ENCODE data around the gene SKP2.
"Not testable (repeated sequence)": the region's sequence is repeated elsewhere in the genome, so short reads cannot be mapped to it uniquely, and the experiment has no call there.

SKP2 gene

DNA sequence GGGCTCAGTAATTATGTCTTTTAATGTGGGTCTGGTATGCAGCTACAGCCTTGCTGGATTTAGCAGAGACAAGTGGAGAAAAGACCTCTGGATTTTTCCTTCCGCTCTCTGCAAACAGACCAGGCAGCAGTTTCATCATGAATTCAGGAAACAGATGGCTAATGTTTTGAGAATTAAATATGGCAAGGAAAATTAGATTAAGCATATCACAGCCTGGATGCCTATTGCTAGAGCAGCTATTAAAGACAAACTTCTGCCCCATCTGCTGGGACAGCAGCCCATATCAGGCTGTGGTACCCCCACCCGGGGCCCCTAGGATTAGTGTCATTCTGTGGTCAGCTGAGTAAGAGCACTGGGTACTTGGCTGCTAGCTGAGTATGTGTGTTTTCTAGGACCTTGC is 6.2 kb downstream of the SKP2 start:
- no peak for DNase-seq

DNA sequence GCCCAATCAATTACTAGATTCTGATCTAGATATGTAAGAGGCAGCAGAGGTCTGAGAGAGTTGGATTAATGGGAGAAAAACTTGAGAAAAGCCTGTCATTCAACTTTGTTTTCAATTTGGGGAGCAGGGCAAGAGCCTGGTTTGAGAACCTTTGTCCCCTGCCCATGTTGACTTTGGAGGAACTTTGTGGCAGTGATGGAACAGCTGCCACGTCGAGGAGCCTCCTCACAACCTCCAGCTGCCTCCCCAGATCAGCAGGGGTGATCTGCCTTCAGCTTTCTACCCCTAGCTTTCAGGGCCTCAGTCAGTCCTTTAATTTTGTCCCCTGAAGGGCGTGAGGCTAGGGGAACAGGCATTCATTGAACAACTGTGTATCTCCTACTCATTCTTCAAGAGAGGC is 8.7 kb downstream of the SKP2 start:
- no peak for DNase-seq

DNA sequence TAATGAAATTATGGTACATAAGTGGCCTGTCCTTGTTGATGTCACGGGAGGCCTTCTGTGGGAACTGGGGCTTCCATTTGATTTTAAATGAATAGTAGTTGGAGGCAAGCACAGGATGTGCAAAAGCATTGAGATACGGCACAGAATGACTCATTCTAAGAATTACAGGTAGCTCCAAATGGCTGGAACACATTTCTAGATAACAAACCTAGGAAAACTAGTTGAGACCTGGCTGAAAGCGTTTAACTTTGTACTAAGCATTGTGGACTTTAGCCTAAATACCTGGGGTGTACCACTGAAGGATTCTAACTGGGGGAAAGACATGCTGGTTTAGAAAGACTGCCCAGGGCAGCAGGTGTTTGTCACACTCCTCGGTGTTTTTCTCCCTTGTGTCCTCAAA is 9.4 kb downstream of the SKP2 start:
- DNase-seq: no peak

DNA sequence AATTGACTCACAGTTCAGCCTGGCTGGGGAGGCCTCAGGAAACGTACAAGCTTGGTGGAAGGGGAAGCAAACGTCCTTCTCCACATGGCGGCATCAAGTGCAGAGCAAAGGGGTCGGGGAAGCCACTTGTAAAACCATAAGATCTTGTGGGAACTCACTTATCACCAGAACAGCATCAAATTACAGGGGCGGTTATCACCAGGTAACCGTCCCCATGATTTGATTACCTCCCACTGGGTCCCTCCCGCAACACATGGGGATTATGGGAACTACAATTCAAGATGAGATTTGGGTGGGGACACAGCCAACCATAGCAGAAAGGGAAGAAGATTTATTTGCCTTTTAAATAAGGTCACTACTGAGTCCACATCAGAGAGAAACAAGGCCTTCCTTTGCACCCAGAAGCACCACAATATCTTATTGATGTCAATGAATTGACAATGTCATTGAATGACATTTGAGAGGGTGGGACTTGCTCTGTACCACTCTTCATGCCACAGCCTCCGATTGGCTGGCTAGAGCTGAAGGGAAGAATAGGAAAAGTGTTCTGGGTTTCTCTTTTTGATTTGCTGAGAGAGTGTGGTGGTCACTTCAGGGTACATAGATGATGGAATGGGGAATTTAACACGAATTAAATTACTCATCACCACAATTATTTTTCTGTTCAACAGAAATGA is 11.0 kb downstream of the SKP2 start:
- no peak for DNase-seq

DNA sequence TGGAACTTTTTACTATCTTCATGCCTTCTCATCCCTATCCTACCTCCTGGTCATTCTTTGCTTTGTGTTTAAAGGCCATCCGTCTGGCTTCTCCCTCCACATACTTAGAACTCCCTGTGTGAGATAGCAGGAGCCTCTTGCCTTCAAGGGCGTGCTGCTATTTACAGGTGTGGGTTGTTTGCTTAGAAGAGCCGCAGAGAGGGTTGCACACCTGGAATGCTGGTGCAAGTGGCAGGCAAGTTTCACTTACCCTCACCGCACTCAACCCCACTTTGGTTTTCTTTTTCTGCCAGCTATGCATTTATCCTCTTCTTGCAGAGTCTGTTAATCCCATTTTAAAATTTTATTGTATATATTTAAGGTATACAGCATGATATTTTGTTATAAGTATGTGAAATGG is 12.6 kb downstream of the SKP2 start:
- no peak for DNase-seq

DNA sequence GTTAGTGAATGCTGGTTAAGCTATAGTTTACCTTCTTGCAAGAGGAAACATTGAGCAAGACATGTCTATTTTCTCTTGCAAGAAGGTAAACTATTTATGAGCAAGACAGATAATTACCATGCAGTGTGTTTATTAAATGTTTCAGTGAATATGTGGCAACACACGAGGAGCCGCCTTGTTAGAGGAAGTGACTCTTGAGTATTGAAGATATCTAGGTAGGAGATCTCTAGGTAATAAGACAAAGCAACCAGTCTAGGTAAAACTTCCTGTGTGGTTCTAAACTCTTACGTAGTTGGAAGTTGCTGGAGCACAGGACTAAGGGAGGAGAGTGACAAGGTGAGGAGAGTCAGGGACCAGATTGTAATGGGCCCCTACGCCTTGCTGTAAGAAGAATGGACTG is 16.8 kb downstream of the SKP2 start:
- DNase-seq: no peak

DNA sequence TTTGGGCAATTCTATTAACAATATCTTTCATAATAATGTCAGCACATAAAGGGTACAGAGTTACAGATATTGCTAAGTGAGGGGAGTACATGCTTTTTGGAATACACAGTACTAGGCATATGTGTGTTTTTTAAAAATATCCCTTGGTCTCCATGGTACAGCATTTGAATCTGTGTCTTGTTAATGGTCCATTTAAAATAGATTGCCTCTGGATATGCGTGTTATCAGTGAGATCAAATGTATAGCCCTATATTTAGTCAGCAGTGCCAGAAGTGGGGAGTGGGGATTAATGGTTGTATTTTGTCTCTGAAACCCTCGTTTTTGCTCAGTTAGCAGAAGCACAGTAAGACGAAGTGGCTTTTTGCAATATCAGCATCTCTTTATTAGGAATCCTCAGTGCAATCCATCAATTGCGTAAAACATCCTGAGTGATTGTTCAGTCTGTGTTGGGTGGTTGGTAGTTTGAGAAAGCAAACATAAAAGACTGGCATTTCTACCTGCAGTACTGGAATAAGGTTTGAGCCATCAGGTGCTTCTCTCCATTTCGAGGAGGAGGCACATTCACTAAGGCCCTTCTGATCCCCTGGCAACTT is 19.0 kb downstream of the SKP2 start:
- no peak for DNase-seq

DNA sequence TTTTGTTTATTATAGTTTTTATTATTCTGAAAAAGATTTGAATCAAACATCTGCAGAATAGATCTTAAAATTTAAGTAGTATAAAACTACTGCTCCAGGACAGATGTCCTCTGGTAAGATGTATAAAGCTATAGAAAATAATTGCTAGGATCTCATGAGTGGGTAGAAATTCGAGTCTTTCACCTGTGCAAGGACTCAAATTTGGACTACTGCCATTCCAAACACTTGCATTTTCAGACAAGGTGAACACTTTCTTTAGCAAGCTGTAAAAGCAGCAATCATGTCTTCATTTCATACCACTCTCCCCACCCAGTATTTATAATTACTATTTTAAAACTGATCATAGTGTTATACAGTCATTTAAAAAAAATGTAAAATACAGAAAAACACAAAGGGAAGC is 20.7 kb downstream of the SKP2 start:
- DNase-seq: no peak

DNA sequence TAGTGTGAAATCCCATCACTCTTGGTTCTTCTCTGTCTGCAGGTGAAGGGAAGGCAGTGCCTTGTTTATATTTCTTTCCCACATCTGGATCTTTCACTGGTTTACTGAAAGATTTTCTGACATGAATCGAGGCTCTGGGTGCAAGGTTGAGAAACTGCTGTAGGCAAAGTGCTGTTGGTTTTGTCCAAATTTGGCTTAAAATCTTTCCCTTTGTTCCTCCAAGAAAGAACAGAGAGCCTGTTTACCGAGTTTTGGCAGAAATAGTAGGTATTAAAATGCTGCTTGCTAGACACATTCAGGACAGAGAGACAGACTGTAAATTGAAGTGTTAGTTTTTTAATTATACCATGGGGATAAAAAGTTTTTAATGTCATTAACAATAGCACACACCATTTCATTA is 21.5 kb downstream of the SKP2 start:
- DNase-seq: no peak

DNA sequence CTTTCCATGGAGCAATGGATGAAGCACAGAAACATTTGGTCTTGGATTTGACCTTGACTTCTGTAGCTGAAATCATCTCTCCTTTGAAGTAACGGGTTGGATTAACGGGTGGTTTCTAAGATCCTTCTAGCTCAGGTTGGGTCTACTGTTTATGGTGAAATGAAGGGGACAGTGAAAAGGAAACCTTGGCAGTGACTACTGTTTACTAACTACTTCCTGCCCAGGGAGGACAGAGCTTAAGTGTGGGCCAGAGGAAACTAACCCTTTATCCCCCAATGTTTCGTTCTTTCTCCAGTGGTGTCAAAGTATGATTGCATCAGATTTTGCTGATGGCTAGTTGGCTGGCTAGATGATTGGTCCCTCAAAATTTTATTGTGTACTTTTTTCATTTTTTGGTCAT is 22.2 kb downstream of the SKP2 start:
- DNase-seq: no peak

DNA sequence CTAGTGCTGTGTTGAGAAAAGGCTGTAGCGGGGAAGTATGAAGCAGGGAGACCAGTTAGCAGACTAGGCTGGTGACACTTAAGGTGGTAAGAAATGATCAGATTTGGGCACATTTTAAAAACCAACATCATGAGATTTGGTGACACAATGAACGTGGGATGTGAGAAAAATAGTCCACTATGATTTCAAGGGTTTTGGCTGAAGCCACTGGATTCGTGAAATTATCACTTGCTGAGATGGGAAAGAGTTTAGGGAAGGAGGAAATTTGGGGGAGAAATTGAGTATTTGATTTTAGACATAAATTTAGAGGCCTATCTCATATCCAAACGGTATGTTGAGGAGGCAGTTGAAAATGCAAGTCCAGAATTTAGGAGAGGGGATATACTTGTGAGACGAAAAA is 23.1 kb downstream of the SKP2 start:
- no peak for DNase-seq

DNA sequence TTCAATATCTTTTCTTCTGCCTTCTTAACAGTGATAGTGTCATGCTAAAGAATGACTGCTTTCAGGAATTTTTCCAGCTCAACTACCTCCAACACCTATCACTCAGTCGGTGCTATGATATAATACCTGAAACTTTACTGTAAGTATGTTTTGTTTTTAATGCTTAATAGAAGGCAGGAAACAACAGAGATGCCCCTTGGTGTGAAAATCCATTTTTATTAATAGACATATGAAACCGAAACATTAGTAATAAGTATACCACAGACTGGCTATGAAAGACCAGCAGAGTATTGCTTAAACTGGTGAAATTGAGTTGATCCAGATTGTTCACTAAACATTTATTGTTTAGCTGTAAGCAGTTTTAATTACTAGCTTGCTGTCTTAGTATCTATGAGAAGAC is 25.2 kb downstream of the SKP2 start:
- no peak for DNase-seq

DNA sequence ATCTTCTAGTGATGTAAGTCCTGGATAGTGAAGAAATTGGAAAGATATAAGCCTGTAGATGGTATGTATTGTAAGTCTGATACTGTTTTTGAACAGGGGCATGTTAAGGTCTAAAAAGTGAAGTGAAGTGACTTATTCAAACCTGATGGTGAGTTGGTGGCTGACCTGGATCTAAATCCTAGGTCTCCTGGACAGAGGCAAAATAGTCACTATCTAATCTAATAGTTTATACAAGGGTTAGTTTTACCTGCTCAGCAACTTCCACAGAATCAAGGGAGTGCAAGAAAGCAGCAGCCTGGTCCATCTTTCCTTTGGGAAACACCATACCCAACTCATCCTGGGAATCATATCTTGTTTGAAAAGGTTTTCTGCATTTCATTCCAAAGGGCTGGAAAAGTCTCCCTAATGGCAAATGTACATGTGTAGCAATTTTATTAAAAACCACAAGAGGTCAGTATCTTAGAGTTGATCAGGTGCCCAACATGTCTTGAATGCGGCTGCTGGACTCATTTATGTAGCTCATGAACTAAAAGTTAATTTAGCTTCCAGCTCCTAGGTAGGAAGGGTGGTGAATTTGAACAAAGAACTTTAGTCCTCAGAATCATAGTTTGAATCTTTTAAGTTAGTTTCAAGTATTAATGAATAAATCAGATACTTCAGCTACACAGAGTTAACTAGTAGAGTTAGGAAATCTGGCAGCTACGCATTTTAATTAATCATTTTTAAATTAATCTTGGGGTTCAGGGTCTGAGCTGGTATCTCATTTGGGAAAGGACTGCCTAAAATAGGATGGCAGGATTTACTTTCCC is 26.0 kb downstream of the SKP2 start:
- DNase-seq: no peak

DNA sequence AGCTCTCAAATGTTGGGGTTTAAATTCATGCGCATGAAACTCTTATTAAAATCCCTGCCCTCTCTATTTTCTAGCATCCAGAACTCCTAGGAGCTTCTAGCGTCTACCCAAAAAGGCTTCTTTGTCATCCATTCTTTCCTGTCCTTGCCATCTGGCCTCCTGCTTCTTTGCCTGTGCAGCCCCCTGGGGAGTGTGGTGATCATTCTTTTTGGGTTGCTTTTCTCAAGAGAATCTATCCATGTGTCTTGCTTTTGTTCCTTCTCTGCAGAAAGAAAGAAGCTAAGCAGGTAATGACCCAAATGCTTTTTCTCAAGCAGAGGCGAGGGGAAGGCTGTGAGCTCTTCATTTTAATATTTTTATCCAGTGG is 26.6 kb downstream of the SKP2 start:
- no peak for DNase-seq

DNA sequence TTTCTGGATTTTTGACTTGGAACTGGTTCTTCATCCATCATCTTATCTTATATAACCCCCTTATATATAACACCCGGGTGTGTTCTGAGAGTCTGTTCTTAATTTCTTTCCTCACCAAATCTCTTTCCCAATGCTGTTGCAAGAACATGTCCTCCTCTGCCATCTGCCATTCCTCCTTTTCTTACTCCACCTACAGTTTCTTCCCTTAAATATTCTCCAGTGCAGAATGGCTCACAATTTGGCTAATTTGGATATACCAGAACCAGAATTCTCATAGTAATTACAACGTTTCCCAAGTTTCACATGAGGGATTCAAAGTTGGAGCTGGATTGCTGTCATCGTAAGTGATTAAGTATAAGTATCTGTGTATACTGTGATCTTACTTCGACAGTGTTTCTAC is 28.0 kb downstream of the SKP2 start:
- DNase-seq: no peak

DNA sequence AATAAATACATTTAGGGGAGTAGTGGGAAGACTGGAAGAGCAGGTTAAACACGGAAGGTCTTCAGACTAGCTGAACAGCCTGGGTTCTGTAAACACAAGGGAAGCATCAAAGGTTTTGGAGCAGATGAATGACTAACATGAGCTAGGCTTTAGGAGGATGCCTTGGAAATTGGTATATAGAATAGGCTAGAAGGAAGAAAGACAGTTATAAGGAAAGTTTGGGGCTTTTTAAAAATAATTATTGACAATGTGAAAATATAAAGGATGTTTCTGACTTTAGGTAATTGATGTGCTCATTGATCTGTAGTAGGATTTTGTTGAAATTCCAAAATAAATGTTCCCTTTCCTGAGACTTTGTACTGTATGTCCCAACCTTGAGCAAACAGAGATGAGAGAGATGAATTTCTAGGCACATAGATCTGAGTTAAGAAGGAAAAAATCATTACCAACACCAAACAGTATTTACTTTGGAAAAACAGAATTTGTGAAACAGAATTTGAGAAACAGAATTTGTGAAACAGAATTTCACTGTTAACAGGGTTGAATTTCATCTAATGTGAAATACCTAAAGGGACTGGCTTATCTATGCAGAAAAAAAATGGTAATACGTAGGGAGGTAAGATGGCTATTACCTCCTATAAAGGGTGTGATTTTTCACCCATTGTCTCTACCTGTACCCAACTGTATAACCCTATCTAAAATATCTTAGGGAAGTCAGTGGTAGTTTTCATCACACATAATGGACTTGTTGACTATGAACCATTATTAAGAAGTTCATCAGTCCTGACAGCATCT is 28.8 kb downstream of the SKP2 start:
- no peak for DNase-seq

DNA sequence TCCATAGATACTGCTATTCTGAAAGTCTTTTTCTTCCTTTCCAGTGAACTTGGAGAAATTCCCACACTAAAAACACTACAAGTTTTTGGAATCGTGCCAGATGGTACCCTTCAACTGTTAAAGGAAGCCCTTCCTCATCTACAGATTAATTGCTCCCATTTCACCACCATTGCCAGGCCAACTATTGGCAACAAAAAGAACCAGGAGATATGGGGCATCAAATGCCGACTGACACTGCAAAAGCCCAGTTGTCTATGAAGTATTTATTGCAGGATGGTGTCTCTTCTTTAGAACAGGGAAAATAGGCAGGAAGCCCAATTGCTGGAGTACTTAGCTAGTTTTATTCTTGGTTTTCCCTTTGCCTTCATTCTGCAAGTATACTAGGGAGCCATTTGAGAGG is 29.9 kb downstream of the SKP2 start:
- no peak for DNase-seq

DNA sequence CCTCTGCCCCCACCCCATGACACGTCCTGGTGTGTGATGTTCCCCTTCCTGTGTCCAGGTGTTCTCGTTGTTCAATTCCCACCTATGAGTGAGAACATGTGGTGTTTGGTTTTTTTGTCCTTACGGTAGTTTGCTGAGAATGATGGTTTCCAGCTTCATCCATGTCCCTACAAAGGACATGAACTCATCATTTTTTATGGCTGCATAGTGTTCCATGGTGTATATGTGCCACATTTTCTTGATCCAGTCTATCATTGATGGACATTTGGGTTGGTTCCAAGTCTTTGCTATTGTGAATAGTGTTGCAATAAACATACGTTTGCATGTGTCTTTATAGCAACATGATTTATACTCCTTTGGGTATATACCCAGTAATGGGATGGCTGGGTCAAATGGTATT is 32.5 kb downstream of the SKP2 start:
- not testable (repeated sequence) for DNase-seq

DNA sequence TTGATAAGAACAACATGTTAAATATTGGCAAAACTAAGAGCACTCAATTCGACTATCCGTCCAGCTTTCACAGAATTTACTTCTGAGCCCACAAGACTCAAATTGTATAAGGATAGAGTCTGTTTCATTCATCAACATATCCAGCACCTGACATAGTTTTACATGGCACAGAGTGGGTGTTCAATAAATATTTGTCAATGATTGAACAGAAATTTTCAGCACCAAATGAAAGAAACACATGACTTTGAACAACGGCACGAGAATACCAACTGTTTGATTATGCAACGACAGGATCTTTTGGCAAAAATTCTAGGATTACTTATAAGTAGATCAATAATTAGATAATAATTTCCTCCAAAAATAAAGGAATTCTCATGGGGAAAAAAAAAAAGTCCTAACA is 41.8 kb downstream of the SKP2 start:
- no peak for DNase-seq

DNA sequence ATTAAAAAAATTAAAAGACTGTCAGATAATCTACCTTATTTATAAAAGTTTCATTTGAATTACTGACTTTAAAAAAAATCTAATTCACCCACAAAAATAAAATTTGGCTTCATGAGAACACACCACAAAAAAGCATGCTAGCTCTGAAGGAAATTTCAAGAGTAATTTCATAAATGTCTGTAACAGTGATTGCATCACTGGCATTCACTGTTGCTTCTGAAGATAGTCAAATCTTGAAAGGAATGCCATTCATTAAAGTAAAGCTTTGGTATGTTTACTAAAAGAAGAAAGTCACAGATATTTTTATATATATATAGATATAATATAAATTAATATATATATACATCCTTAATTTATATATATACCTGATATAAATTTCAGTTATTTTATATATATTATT is 46.4 kb downstream of the SKP2 start:
- no peak for DNase-seq

DNA sequence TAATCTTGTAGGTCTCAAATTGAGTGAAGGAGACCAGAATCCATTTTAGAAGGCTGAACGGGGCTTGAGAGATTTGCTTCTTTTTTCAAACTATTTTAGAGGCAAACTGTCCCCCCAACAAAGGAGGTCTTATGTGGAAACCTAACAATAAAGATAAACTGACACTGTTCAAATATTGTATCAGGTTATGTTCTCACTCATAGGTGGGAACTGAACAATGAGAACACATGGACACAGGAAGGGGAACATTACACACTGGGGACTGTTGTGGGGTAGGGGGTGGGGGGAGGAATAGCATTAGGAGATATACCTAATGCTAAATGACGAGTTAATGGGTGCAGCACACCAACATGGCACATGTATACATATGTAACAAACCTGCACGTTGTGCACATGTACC is 46.9 kb downstream of the SKP2 start:
- not testable (repeated sequence) for DNase-seq

DNA sequence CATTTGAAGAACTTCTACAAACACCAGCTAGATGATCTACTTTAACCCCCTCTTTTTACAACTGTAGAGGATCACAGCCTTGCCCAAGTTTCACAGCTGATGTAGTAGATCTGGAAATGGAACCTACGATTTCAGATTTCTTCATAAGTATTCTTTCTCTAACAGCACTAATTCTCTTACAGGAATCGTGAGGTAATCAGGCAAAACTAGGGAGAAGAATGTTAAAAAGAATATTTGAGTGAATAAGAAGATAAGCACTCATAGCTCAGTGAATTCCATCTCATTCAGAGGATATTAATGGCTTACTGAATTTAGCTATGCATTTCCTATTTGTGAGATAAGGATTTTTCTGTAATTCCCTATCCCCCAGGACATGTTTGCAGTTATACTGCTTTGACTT is 47.7 kb downstream of the SKP2 start:
- DNase-seq: no peak

DNA sequence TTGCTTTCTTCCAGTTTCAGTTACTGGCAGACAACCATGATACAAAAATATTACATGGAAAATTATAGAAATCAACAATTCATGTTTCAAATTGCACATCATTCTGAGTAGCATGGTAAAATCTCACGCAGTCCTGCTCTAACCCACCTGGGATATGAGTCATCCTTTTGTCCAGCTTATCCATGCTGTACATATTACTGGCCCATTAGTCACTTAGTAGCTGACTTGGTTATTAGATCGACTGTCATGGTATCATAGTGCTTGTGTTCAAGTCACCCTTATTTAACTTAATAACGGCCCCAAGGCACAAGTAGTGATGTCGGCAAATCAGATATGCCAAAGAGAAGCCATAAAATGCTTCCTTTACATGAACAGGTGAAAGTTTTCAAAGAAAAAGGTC is 48.6 kb downstream of the SKP2 start:
- no peak for DNase-seq

DNA sequence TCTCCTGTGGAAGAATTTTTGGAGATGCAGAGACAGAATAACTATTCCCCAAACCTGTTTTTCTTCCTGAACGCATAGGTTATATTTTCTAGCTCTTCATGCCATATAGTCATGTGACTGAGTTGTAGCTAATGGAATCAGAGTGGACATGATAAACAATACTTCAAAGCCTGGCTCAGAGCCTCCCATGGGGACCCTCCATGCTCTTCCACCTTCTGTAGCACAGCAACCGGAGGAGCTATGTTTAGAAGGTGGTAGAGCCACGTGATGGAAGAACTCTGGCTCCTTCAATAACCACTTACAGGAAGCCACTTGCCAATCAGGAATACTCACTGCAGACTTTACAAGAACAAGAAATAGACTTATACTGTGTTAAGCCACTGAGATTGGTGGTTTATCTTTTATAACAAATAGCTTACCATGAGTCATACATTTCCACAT is 50.6 kb downstream of the SKP2 start:
- DNase-seq: no peak
